Upper lobe of right lung (tissue), 1 donor: Measurements from ENCODE around the gene MSANTD3. TPM values are rescaled to one million over a fixed set of nuclear protein-coding genes. Genes with fewer than 3 reads are reported as not detected.
"Not testable (repeated sequence)": the region's sequence is repeated elsewhere in the genome, so short reads cannot be mapped to it uniquely, and the experiment has no call there.

ENCODE experiments used
- ATAC-seq: fragments of 200-7000 bp; cut with Tn5 transposase; one replicate; pipeline ENCODE4 v1.9.1; 2020; ENCODE audit warnings: mild to moderate bottlenecking, moderate library complexity
- DNase-seq: peaks from one replicate; pipeline ENCODE4 v3.0.0-alpha.2; 2020
- H3K27ac ChIP-seq: fragments of 200-600 bp; one replicate; pipeline ENCODE4 v1.8.0; 2022
- H3K27me3 ChIP-seq: fragments of 200-600 bp; one replicate; pipeline ENCODE4 v1.8.0; 2022; ENCODE audit warnings: mild to moderate bottlenecking
- H3K36me3 ChIP-seq: fragments of 200-600 bp; one replicate; pipeline ENCODE4 v1.8.0; 2022
- H3K4me1 ChIP-seq: fragments of 200-600 bp; one replicate; pipeline ENCODE4 v1.8.0; 2022
- H3K4me3 ChIP-seq: fragments of 200-600 bp; one replicate; pipeline ENCODE4 v1.8.0; 2022; ENCODE audit warnings: mild to moderate bottlenecking
- H3K9me3 ChIP-seq: fragments of 200-600 bp; one replicate; pipeline ENCODE4 v1.8.0; 2022
- intact Hi-C: fragments of 100-400 bp; cut with DNase I; formaldehyde crosslinking; loops from one replicate; pipeline ENCODE4 v1.11.0; 2022
- long read RNA-seq: library from polyadenylated mRNA; unstranded; transcript quantifications from one replicate; pipeline ENCODE4 v2.0.0, GENCODE V29; 2021
- total RNA-seq: library from RNA; stranded (reverse); fragmentation: NEBNext Ultra II Directional; extraction: Animal tissue kit (Norgen Biotek cat#: 25700); gene quantifications from one replicate; pipeline ENCODE4 v1.2.1, GENCODE V29; 2021
- TF ChIP-seq, protein P1 (sequence below): fragments of 200-600 bp; IDR thresholded peaks from one replicate; pipeline ENCODE4 v1.8.0; 2022; ENCODE audit warnings: antibody characterized with exemption
- donor health status: DM: no; HTN: yes; CAD: no; lungs with severe emphysema.

MSANTD3 gene, protein sequence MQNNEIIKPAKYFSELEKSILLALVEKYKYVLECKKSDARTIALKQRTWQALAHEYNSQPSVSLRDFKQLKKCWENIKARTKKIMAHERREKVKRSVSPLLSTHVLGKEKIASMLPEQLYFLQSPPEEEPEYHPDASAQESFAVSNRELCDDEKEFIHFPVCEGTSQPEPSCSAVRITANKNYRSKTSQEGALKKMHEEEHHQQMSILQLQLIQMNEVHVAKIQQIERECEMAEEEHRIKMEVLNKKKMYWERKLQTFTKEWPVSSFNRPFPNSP
- 18.1 TPM for total RNA-seq
- long read RNA-seq, transcript MSANTD3-203 (3 exons, 1,362 nt), result major isoform, 13 of 20 reads
- long read RNA-seq, partial matches to known transcripts, result 3 of 20 reads
- long read RNA-seq, other reads (novel, unspliced or antisense), result 3 of 20 reads

DNA sequence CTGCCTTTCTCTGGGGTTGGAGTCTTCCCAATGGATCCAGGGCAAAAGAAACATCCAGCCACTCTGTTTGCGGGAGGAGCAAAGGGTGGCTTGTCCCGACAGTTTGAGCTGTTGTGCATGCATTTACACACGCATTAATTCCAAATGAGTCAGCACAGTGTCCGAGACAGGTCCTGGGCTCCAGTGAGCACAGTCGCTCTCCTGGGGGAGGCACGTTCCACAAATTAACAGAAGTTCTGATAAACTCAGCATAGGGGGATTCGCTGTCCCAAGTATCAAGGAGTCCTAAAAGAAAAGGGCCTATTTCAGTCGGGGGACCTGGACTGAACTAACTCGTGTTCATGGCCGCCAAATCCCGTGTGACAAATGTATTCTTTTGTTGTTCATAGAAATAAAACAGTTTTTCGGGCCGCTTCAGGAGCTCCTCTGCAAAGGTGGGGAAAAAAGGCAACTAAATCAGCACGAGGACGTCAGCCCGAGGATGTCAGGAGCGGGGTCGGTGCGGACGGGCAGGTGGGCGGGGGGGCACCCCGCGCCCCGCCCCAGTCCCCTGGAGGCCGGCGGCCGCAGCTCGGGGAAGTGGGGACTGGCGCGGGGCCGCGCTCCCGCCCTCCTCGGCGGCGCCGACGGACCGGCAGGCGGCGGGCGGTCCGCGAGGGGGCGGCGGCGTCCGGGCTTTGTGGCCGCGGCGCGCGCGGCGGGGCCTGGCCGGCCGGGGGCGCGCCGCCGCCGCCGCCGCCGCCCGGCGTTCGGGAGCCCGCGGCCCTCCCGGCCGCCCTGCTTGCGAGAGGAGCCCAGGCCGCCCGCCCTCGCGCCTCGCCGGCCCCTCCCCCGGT, at the start of gene MSANTD3:
Gene MSANTD3 (plus strand): TSS at position 614 of the 836 bp plus-strand sequence. CDS start 14,796 bp downstream, outside the sequence.
- Histone ChIP-seq H3K4me1 (peaks cover 14% of the 10 kb centered on the region), H3K36me3 (no peaks in the 10 kb centered on the region), H3K4me3 (peak within 1 kb of the TSS; percentile 75), H3K9me3 (no peaks in the 10 kb centered on the region), H3K27me3 (no peaks in the 10 kb centered on the region), H3K27ac (peak within 1 kb of the TSS; percentile 85)
- TF ChIP-seq, protein P1, sequence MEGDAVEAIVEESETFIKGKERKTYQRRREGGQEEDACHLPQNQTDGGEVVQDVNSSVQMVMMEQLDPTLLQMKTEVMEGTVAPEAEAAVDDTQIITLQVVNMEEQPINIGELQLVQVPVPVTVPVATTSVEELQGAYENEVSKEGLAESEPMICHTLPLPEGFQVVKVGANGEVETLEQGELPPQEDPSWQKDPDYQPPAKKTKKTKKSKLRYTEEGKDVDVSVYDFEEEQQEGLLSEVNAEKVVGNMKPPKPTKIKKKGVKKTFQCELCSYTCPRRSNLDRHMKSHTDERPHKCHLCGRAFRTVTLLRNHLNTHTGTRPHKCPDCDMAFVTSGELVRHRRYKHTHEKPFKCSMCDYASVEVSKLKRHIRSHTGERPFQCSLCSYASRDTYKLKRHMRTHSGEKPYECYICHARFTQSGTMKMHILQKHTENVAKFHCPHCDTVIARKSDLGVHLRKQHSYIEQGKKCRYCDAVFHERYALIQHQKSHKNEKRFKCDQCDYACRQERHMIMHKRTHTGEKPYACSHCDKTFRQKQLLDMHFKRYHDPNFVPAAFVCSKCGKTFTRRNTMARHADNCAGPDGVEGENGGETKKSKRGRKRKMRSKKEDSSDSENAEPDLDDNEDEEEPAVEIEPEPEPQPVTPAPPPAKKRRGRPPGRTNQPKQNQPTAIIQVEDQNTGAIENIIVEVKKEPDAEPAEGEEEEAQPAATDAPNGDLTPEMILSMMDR, result peak; percentile 10
- ATAC-seq (peak; percentile 90), DNase-seq (peak; percentile 86)
- intact Hi-C loops, result no loop called here

DNA sequence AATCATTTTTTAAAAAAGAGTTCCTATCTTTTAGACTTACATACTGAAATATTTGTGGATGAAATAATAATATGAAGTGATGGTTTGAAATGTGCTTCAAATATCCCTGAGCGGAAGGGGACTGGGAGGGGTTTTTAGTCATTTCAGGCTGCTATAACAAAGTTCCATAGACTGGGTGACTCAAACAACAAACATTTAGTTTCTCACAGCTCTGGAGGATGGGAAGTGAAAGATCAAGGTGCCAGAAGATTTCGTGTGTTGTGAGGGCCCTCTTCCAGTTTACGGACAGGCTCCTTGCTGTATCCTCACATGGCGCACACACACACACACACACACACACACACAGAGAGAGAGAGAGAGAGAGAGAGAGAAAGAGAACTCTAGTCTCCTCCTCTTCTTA, 47.1 kb upstream of the MSANTD3 start:
- no peaks in the 10 kb centered on the region for H3K9me3 ChIP-seq

DNA sequence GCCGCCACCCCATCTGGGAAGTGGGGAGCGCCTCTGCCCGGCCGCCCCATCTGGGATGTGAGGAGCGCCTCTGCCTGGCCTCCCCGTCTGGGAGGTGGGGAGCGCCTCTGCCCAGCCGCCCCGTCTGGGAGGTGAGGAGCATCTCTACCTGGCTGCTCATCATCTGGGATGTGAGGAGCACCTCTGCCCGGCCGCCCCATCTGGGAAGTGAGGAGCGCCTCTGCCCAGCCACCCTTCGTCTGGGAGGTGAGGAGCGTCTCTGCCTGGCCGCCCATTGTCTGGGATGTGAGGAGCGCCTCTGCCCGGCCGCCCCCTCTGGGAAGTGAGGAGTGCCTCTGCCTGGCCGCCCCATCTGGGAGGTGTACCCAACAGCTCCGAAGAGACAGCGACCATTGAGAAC, 34.0 kb upstream of the MSANTD3 start:
- DNase-seq, H3K9me3 ChIP-seq, H3K4me3 ChIP-seq, H3K27me3 ChIP-seq, ATAC-seq, H3K36me3 ChIP-seq, intact Hi-C loops, H3K4me1 ChIP-seq, H3K27ac ChIP-seq: not testable (repeated sequence)

More for the DNA sequence above, 47.1 kb upstream of the MSANTD3 start:
- Histone ChIP-seq H3K4me3 (no peak overlapping the region), H3K27me3 (no peaks in the 10 kb centered on the region), H3K4me1 (no peaks in the 10 kb centered on the region), H3K27ac (no peak overlapping the region), H3K36me3 (no peaks in the 10 kb centered on the region)
- ATAC-seq (no peak), DNase-seq (no peak)
- intact Hi-C loops, result no loop called here
- TF ChIP-seq, protein P1, result no peak

DNA sequence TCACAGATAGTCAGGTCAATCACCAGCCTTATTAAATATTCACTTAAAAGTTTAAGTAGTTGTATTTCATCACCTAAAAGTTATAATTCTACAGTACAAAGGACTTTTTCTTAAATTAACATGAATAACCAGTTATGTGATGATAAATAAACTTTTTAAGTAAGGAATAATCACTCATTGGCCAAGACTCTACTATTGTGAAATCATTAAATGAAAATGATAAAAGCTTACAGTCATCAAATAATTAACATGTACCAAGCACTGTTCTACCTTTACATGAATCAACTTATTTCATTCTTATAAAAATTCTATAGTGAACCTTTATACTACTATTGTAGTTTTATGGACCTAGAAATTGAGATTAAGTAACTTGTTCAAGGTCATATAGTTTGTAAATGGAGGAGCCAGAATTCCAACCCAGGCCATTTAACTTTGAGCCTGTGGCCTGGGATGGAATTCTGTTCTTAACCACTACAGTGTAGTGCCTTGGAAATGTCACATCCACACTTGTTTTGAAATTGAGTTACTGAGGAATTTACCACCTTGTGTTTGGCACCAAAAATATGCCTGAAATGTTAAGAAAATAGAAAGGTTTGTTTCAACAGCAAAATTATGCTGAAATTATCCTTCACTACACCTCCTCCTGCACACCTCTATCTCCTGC, 32.8 kb upstream of the MSANTD3 start:
- no peak for ATAC-seq
- intact Hi-C loops, result no loop called here
- H3K9me3 ChIP-seq, result no peaks in the 10 kb centered on the region

DNA sequence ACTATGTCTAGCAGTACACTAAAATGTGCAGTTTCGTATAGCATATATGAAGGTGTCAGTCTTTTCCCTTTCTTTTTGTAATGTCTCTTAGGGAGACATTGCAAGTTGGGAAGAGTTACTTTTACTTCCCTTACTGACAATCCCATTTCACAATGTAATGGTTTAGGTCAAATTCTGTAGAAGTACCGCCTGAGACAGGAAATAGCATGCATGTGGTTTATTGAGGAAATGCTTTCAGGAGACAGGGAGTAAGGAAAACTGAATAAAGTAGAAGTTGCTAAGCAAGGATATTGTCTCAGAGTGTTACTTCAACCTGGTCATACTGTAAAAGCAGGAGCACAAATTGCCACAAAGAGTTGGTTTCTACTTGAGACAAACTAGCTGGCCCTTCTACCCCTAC, 32.1 kb upstream of the MSANTD3 start:
- Histone ChIP-seq H3K27ac (no peak overlapping the region), H3K4me1 (no peaks in the 10 kb centered on the region), H3K36me3 (no peaks in the 10 kb centered on the region), H3K27me3 (no peaks in the 10 kb centered on the region), H3K4me3 (no peak overlapping the region), H3K9me3 (no peaks in the 10 kb centered on the region)
- ATAC-seq (peak; percentile 57), DNase-seq (no peak)
- intact Hi-C loops, result no loop called here
- TF ChIP-seq, protein P1, result no peak

More for the DNA sequence above, 32.8 kb upstream of the MSANTD3 start:
- H3K27ac ChIP-seq, result no peak overlapping the region
- TF ChIP-seq, protein P1, result no peak
- no peak overlapping the region for H3K4me3 ChIP-seq
- H3K27me3 ChIP-seq, result no peaks in the 10 kb centered on the region
- DNase-seq, result no peak
- H3K36me3 ChIP-seq, result no peaks in the 10 kb centered on the region
- no peaks in the 10 kb centered on the region for H3K4me1 ChIP-seq
